Measurements from ENCODE around the gene DST. TPM values are rescaled to one million over a fixed set of nuclear protein-coding genes. Genes with fewer than 3 reads are reported as not detected.

The DST gene
- polyA plus RNA-seq, 3 donors: 1.1 to 7.4 (median 3.2) TPM

- TF ChIP-seq CTCF (IDR thresholded peaks at IDR 0.05): no peak
- H2AFZ ChIP-seq (ENCODE audit: insufficient read depth, low read depth, low read length, poor library complexity, severe bottlenecking): no peak overlapping the region
- Mint-ChIP-seq H3K27ac (no peak overlapping the region), H3K36me3 (peaks cover 40 to 52% of the 10 kb centered on the region in 2 donors), H3K27me3 (ENCODE audit: low read depth in 3 of 3) (no peaks in the 10 kb centered on the region), H3K4me1 (no peaks in the 10 kb centered on the region), H3K4me3 (no peak overlapping the region), H3K9me3 (peaks cover 0 to 4% (median 2%) of the 10 kb centered on the region in 7 donors)
- H3K4me3 ChIP-seq (replicated peaks in 1 of 3; ENCODE audit: low read depth in 2 of 3, low read length in 3 of 3): no peak overlapping the region
- H4K20me1 ChIP-seq (ENCODE audit: insufficient read depth, low read length): no peaks in the 10 kb centered on the region
- H3K27me3 ChIP-seq (ENCODE audit: control insufficient read depth in 2 of 2, insufficient read depth in 2 of 2, low read length in 2 of 2): no peaks in the 10 kb centered on the region
- no peak for DNase-seq
- H3K79me2 ChIP-seq (ENCODE audit: insufficient read depth, low read length): no peaks in the 10 kb centered on the region
- 96% methylated on average over 4 of the region's 8 CpGs for WGBS (ENCODE audit: insufficient coverage)
- no peak overlapping the region for H3K4me2 ChIP-seq (replicated peaks; ENCODE audit: extremely low read depth, low read length, poor library complexity, severe bottlenecking)
- intact Hi-C loops (cut with micrococcal nuclease): no loop called here
- no peaks in the 10 kb centered on the region for H3K9me3 ChIP-seq (replicated peaks in 1 of 2; ENCODE audit: control insufficient read depth in 1 of 2, insufficient read depth in 1 of 2, low read length in 2 of 2)
- H3K27ac ChIP-seq (ENCODE audit: low read depth in 1 of 2, low read length in 2 of 2): no peak overlapping the region
- H3K4me1 ChIP-seq (ENCODE audit: control insufficient read depth in 1 of 2, insufficient read depth in 2 of 2, low read length in 2 of 2): no peaks in the 10 kb centered on the region
- peaks cover 18 to 44% of the 10 kb centered on the region in 2 donors for H3K36me3 ChIP-seq (replicated peaks in 1 of 2; ENCODE audit: control insufficient read depth in 1 of 2, insufficient read depth in 2 of 2, low read length in 2 of 2)
- H3K9ac ChIP-seq (ENCODE audit: insufficient read depth, low read length, poor library complexity, severe bottlenecking): no peak overlapping the region
Measured at GRCh38 chr6:56482525-56482924, 160.2 kb downstream of the DST start.

GRCh38 chr6:56481957-56482356 is 160.7 kb downstream of the DST start:
- no peaks in the 10 kb centered on the region for H3K27me3 ChIP-seq (ENCODE audit: control insufficient read depth in 2 of 2, insufficient read depth in 2 of 2, low read length in 2 of 2)
- H3K4me1 Mint-ChIP-seq: no peaks in the 10 kb centered on the region
- H3K9me3 Mint-ChIP-seq: peaks cover 0 to 4% (median 2%) of the 10 kb centered on the region in 7 donors
- H3K4me2 ChIP-seq (replicated peaks; ENCODE audit: extremely low read depth, low read length, poor library complexity, severe bottlenecking): no peak overlapping the region
- H3K36me3 Mint-ChIP-seq: peaks cover 41 to 55% of the 10 kb centered on the region in 2 donors
- TF ChIP-seq CTCF (IDR thresholded peaks at IDR 0.05): no peak
- no peak overlapping the region for H3K4me3 ChIP-seq (replicated peaks in 1 of 3; ENCODE audit: low read depth in 2 of 3, low read length in 3 of 3)
- no peak overlapping the region for H3K4me3 Mint-ChIP-seq
- no peak overlapping the region for H3K9ac ChIP-seq (ENCODE audit: insufficient read depth, low read length, poor library complexity, severe bottlenecking)
- no peaks in the 10 kb centered on the region for H4K20me1 ChIP-seq (ENCODE audit: insufficient read depth, low read length)
- no peak overlapping the region for H3K27ac ChIP-seq (ENCODE audit: low read depth in 1 of 2, low read length in 2 of 2)
- 100% methylated on average over 3 of the region's 5 CpGs for WGBS (ENCODE audit: insufficient coverage)
- peaks cover 18 to 45% of the 10 kb centered on the region in 2 donors for H3K36me3 ChIP-seq (replicated peaks in 1 of 2; ENCODE audit: control insufficient read depth in 1 of 2, insufficient read depth in 2 of 2, low read length in 2 of 2)
- H3K79me2 ChIP-seq (ENCODE audit: insufficient read depth, low read length): no peaks in the 10 kb centered on the region
- H3K9me3 ChIP-seq (replicated peaks in 1 of 2; ENCODE audit: control insufficient read depth in 1 of 2, insufficient read depth in 1 of 2, low read length in 2 of 2): no peaks in the 10 kb centered on the region
- H3K27ac Mint-ChIP-seq: no peak overlapping the region
- H3K27me3 Mint-ChIP-seq (ENCODE audit: low read depth in 3 of 3): no peaks in the 10 kb centered on the region
- H3K4me1 ChIP-seq (ENCODE audit: control insufficient read depth in 1 of 2, insufficient read depth in 2 of 2, low read length in 2 of 2): no peaks in the 10 kb centered on the region
- DNase-seq: no peak
- H2AFZ ChIP-seq (ENCODE audit: insufficient read depth, low read depth, low read length, poor library complexity, severe bottlenecking): no peak overlapping the region
- intact Hi-C loops (cut with micrococcal nuclease): no loop called here

All from CD14-positive monocyte (primary cell).